Esophagus (tissue), 2 donors: ENCODE data around the gene ABCA1. TPM values are rescaled to one million over a fixed set of nuclear protein-coding genes. Genes with fewer than 3 reads are reported as not detected.
"Not testable (repeated sequence)": the region's sequence is repeated elsewhere in the genome, so short reads cannot be mapped to it uniquely, and the experiment has no call there.

Source experiments
- H3K27ac ChIP-seq, 2 donors: one replicate each; pipeline ENCODE4 v1.5.1; 2013; ENCODE audit warnings: low read depth in 2 of 2, mild to moderate bottlenecking in 2 of 2, inconsistent platforms in 1 of 2, low read length in 1 of 2, moderate library complexity in 1 of 2
- H3K27me3 ChIP-seq, 2 donors: one replicate each; pipeline ENCODE4 v1.6.1; 2013; ENCODE audit warnings: low read length in 2 of 2, control low read depth in 1 of 2, mild to moderate bottlenecking in 1 of 2; ENCODE audit not compliant: insufficient read depth in 2 of 2, control insufficient read depth in 1 of 2
- H3K36me3 ChIP-seq, 2 donors: one replicate each; pipeline ENCODE4 v1.6.1; 2013; ENCODE audit warnings: low read length in 1 of 2; ENCODE audit not compliant: control insufficient read depth in 2 of 2, insufficient read depth in 2 of 2
- H3K4me1 ChIP-seq, 2 donors: one replicate each; pipeline ENCODE4 v1.6.1; 2013; ENCODE audit warnings: low read length in 1 of 2; ENCODE audit not compliant: control insufficient read depth in 2 of 2, insufficient read depth in 2 of 2
- H3K4me3 ChIP-seq, 2 donors: one replicate each; pipeline ENCODE4 v1.5.1; 2013; ENCODE audit warnings: low read length in 2 of 2, mild to moderate bottlenecking in 2 of 2, low read depth in 1 of 2, moderate library complexity in 1 of 2
- H3K9me3 ChIP-seq, 2 donors: one replicate each; pipeline ENCODE4 v1.6.1; 2013; ENCODE audit warnings: mild to moderate bottlenecking in 2 of 2, low read depth in 1 of 2, low read length in 1 of 2, moderate library complexity in 1 of 2; ENCODE audit not compliant: control insufficient read depth in 2 of 2, insufficient read depth in 1 of 2
- WGBS, 2 donors: extraction: QIAGEN DNeasy Blood & Tissue Kit; methylation state at CpG; one replicate each; pipeline ENCODE4 v1.1.7; 2013; 5-methylcytosine and 5-hydroxymethylcytosine counted together
- polyA plus RNA-seq, 2 donors: library from polyadenylated mRNA; stranded (reverse); fragments of 200-250 nt; gene quantifications; one replicate each; pipeline ENCODE4 v1.2.3, GENCODE V29; 2013
- donor health status: healthy with polysubstance abuse.
- donor health status: Bipolar disorder and iron deficiency.

ABCA1 gene
- polyA plus RNA-seq, 2 donors = 2.7 to 2.9 TPM

- 95% methylated on average over 4 of the region's 4 CpGs for WGBS, 2 donors
- Histone ChIP-seq H3K4me3 (no peak overlapping the region), H3K9me3 (no peaks in the 10 kb centered on the region), H3K4me1 (no peaks in the 10 kb centered on the region), H3K36me3 (no peaks in the 10 kb centered on the region), H3K27ac (no peak overlapping the region), H3K27me3 (no peaks in the 10 kb centered on the region)
Observed at GRCh38 chr9:104950838-104951237, 22.9 kb upstream of the ABCA1 start.

GRCh38 chr9:104948277-104948676 lies 20.3 kb upstream of the ABCA1 start:
- Histone ChIP-seq H3K36me3 (no peaks in the 10 kb centered on the region), H3K27ac (no peak overlapping the region), H3K4me3 (no peak overlapping the region), H3K9me3 (no peaks in the 10 kb centered on the region), H3K27me3 (no peaks in the 10 kb centered on the region), H3K4me1 (no peaks in the 10 kb centered on the region)
- 83 to 87% methylated on average over 3 of the region's 3 CpGs for WGBS, 2 donors

- no peak overlapping the region for H3K4me3 ChIP-seq
- WGBS, 2 donors = 76 to 80% methylated on average over 3 of the region's 3 CpGs
- H3K27ac ChIP-seq = no peak overlapping the region
- H3K27me3 ChIP-seq = no peaks in the 10 kb centered on the region
- no peaks in the 10 kb centered on the region for H3K9me3 ChIP-seq
- no peaks in the 10 kb centered on the region for H3K36me3 ChIP-seq
- no peaks in the 10 kb centered on the region for H3K4me1 ChIP-seq
Observed at GRCh38 chr9:104944871-104945270, 16.9 kb upstream of the ABCA1 start.

- H3K4me1 ChIP-seq = no peaks in the 10 kb centered on the region
- 82 to 93% methylated on average over 2 of the region's 2 CpGs for WGBS, 2 donors
- no peaks in the 10 kb centered on the region for H3K36me3 ChIP-seq
- H3K27ac ChIP-seq = no peak overlapping the region
- no peak overlapping the region for H3K4me3 ChIP-seq
- no peaks in the 10 kb centered on the region for H3K27me3 ChIP-seq
- H3K9me3 ChIP-seq = no peaks in the 10 kb centered on the region
Observed at GRCh38 chr9:104944356-104944755, 16.4 kb upstream of the ABCA1 start.

- Histone ChIP-seq H3K4me1 (no peaks in the 10 kb centered on the region), H3K36me3 (no peaks in the 10 kb centered on the region), H3K27me3 (no peaks in the 10 kb centered on the region), H3K27ac (no peak overlapping the region), H3K4me3 (no peak overlapping the region), H3K9me3 (no peaks in the 10 kb centered on the region)
- 30 to 31% methylated on average over 1 of the region's 1 CpG for WGBS, 2 donors
Observed at GRCh38 chr9:104941597-104941996, 13.6 kb upstream of the ABCA1 start.

- Histone ChIP-seq H3K27ac (no peak overlapping the region), H3K36me3 (no peaks in the 10 kb centered on the region), H3K4me3 (no peak overlapping the region), H3K4me1 (no peaks in the 10 kb centered on the region), H3K9me3 (no peaks in the 10 kb centered on the region), H3K27me3 (no peaks in the 10 kb centered on the region)
- WGBS, 2 donors = 65 to 76% methylated on average over 3 of the region's 3 CpGs
Observed at GRCh38 chr9:104936291-104936690, 8.3 kb upstream of the ABCA1 start.

GRCh38 chr9:104935501-104935810 lies 7.5 kb upstream of the ABCA1 start:
- H3K27ac ChIP-seq, H3K9me3 ChIP-seq, H3K4me3 ChIP-seq, H3K4me1 ChIP-seq, H3K27me3 ChIP-seq, H3K36me3 ChIP-seq: not testable (repeated sequence)
- 78 to 81% methylated on average over 7 of the region's 7 CpGs for WGBS, 2 donors

GRCh38 chr9:104934691-104935500 lies 6.9 kb upstream of the ABCA1 start:
- Histone ChIP-seq H3K27me3 (no peaks in the 10 kb centered on the region), H3K9me3 (no peaks in the 10 kb centered on the region), H3K36me3 (no peaks in the 10 kb centered on the region), H3K4me1 (no peaks in the 10 kb centered on the region), H3K27ac (no peak overlapping the region), H3K4me3 (no peak overlapping the region)
- WGBS, 2 donors = 54 to 61% methylated on average over 2 of the region's 2 CpGs

GRCh38 chr9:104933091-104933490 lies 5.1 kb upstream of the ABCA1 start:
- not testable (repeated sequence) for H3K4me3 ChIP-seq, H3K27me3 ChIP-seq, H3K36me3 ChIP-seq, H3K27ac ChIP-seq, H3K4me1 ChIP-seq, H3K9me3 ChIP-seq
- WGBS, 2 donors = 96 to 100% methylated on average over 2 of the region's 2 CpGs

- H3K36me3 ChIP-seq = no peaks in the 10 kb centered on the region
- no peaks in the 10 kb centered on the region for H3K27me3 ChIP-seq
- H3K27ac ChIP-seq = no peak overlapping the region
- H3K9me3 ChIP-seq = no peaks in the 10 kb centered on the region
- H3K4me3 ChIP-seq = no peak overlapping the region
- H3K4me1 ChIP-seq = no peaks in the 10 kb centered on the region
- 75 to 90% methylated on average over 4 of the region's 4 CpGs for WGBS, 2 donors
Observed at GRCh38 chr9:104931256-104931655, 3.3 kb upstream of the ABCA1 start.
